Measurements from ENCODE around the gene GP9.

Gene GP9

DNA sequence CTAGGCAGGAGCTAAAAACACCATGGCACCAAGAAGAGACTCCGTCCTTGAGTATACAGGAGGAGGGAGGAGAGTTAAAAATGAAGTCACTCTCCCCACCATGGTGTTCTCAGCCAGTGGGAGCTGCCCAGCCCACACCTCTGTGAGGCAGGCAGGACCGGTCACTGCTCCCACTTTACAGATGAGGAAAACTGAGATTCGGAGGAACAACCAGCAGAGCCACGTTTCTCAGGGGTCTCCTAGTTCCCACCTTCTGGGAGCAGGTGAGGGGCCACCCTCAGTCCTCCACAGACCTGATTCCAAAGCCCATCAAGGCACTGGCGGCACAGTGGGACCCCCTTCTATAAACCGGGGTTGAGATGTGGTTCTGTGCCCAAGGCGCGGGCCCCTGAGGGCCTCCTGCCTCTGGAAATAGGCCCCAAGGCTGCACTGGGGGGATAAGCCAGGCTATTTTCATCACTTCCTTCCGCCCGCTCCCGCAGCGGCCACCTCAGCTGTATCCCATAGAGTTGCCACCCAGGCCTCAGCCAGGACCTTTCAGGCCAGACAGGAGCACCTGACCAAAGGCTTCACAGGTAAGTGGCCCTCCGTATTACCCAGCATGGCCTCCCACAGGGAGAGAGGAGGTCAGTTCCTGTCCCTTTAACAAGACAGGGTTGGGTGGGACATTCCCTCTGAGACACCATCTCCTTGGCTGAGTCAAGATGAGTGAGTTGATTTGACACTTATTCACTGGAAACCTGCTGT is at the start of gene GP9:
GP9 (plus strand) TSS at position 504 of the 747 bp plus-strand sequence. CDS start 961 bp downstream, outside the sequence.
- no peak for DNase-seq

DNA sequence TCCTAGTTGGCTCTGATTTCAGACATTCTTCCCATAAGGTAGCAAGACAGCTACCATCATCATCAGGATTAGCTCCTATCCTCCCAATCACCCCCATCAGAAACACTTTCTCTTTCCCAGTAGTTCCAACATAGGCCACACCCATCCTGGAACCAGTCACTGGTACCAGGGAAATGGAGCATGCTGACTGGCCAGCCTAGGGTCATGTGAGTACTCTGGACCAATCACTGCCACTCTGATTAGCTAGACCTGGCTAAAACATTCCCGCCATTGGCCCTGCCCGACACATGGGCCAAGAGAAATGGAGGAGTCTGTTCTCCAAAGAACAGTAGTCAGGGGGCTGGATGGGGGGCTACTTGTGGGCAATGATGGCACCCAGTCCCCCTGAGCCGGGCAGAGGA is 47.1 kb upstream of the GP9 start:
- peak; percentile 44 for DNase-seq

DNA sequence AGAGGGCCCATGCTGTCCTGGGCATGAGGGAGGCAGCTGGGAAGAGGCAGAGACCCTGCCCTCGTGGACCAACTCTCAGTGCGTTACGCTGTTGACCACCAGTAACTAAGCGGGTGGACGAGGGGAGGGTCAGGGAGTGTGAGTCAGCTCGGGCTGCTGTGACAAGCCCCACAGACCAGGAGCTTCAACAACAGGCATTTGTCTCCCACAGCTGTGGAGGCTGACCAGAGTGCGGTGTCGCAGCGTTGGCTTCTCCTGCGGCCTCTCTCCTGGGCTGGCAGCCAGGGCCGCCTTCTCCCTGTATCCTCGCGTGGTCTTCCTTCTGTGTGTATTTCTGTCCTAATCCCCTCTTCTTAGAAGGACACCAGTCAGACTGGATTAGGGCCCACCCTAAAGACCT is 46.4 kb upstream of the GP9 start:
- no peak for DNase-seq

DNA sequence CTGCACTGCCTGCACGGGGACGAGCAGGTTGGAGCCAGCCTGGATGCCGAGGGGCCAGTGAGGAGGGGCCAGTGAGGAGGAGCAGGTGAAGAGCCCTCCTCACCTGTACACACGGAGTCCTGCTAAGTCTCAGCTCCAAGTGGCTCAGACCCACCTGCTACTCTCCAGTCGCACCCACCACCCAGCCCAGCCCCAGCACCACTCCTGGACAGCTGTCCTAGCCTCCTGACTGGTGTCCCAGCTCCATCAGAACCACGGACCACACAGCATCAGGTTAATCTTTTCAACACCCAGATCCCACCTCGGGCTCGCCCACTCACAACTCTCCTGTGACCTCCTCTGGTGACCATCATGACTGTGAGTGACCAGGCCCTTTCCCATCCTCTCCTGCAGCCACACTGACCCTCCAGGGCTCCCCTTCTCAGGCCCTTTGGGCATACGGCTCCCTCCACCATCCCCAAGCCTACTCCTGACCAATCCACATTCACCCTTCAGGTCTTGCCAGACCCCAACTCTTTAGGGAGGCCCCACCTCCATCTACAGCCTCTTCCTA is 45.7 kb upstream of the GP9 start:
- DNase-seq: no peak

DNA sequence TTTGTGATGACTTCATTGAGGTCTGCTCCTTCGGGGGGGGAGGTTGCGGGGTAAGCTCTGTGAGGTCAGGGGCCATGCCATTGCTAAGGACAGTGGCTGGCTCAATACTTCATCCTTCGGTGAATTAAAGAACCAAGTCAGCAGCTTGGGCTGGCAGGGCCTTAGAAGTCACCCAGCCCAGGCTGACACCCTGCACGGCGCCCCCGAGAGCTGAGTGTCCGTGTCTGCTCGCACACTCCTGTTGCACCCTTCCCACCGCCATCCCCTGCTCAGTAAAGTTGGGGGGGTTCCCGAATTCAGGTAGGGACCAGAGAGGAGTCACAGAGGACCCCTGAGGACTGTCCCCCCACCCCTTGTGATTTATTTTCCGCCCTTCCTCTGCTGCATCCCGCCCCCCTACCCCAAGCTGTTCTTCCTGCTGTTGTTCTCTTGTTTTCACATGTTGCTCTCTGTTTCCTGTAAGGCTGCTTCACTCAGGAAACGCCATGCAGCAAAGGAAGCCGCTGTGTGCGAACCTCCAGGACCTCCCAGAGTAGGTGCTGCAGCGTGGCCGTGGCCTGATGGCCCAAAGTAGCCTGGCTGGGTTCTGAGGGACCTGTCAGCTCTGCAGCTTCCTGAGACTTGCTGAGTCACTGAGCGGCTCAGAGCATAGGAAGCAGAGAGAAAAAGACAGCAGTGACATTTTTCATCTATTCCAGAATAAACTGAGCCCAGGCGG is 45.0 kb upstream of the GP9 start:
- no peak for DNase-seq

DNA sequence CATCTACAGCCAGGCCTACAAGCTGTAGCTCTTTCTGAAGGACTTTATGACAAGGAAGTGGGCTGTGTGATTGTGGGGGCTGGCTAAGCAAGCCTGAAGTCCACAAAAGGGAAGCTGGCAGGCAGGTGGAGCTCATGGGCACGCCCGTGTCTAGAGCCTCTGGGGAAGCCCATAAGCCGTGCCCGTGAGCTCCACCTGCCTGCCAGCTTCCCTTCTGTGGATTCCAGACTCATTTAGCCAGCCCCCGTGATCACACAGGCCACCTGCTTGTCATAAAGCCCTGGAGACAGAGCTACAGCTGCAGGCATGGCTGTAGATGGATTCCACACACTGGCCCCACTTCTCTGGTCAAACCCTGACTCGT is 44.2 kb upstream of the GP9 start:
- peak; percentile 26 for DNase-seq

DNA sequence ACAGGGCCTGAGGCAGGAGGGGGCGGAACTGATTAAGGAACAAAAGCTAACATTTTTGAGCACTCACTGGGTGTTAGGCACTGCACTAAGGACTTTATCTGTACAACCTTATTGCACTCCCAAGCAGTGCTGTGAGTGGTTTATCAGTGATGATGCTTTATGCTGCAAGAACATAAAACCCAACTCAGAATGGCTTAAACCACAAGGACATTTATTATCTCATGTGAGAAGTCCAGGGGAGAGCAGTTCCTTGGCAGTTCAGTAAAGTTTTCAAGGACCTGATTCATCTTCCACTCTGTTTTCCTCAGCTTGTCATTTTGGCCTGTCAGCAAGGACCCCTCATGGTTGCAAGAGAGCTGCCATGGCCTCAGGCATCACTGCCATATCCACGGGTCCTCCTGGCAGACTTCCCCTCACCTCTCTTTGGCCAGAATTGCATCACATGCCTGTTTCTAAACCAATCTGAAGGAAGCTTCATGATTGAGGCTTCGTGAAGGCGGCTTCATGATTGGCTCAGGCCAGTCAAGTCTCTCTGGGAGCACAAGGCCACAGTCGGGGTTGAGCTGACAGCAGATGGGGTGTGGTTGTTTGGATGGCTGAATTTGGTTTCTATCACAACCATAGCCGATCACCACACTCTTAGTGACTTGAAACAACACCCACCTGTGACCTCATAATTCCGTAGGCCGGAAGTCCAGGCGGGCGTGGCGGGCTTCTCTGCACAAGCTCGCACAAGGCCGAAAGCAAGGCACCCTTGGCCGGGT is 43.7 kb upstream of the GP9 start:
- DNase-seq: no peak

DNA sequence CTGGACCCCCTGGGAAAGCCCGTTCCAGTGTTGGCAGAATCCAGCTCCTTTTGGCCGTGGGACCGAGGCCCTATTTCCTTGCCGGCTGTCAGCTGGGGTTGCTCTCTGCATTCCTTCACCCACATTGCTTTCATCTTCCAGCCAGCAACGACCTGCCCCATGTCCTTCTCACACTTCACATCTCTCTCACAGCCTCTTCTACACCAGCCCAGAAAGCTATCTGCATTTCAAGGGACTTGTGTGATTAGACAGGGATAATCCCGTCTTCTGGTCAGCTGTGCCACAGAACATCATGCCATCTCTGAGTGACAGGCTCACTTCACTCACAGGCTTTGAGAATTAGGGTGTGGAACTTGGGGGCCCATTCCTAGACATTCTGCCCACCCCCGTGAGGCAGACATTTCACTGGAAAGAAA is 43.1 kb upstream of the GP9 start:
- no peak for DNase-seq

DNA sequence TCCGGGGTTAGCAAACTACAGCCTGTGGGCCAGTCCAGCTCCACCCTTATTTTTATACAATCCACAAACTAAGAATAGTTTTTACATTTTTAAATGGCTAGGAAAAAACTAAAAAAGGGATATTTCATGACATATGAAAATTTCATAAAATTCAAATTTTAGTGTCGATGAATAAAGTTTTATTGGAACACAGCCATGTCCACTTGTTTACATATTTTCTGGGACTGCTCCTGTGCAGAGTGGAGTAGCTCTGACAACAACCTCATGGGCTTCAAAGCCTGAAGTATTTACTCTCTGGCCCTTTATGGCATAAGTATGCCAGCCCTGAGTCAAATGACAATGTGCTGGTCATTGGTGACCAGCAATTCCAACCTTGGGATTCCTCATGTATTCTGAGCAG is 42.3 kb upstream of the GP9 start:
- DNase-seq: no peak

DNA sequence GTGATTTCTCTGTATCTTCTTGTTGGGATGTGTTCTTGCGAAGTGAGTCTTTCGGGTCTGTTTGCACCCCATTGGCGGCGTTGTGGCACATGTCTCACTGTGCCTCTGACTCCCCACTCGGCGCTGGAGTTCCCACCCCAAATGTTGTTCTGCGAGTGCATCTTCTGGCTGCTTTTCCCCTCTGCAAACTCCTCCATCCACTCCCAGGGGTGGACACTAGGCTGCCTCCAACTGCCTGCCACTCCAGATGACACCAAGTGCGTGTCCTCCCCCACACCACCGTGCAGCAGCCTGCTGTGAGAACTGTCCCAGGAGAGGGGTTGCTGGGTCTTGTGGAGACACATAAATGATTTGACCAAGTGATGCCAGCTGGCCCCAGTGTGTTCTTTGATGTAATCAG is 41.8 kb upstream of the GP9 start:
- no peak for DNase-seq

DNA sequence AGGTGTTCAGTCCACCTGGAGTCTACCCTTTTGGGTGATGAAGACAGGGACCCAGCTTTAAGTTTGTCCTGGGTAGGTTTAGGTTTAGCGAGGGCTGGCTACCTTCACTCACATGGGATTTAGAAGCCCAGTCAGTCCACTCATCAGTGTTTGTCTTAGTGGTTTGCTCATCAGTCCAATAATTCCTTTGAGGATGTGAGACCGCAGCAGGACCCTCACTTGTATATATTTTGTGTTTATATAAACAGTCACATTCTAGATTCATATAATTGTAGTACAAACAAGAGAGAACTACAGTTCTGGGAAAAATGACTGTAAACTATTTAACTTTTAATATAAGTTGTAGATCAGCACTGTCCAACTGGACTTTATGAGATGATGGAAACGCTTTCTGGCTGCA is 41.3 kb upstream of the GP9 start:
- DNase-seq: no peak

DNA sequence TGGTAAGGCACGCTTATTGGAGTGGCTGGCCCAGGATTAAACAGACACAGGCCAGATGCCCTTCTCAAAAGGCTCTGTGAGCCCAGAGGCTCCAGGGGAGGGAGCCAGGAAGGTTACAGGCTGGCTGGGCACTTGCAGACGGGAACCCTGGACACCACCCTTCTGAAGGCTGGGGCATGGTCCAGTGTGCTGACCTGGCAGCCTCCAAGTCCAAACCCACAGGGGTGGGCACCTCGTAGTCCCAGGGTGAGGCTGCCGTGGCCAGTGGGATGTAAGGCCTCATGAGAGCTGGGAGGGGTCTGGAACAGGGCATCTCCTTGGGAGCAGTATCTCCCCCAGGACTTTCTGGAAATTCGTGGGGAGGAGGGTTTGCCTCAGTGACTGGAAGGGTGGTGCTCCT is 39.9 kb upstream of the GP9 start:
- no peak for DNase-seq

DNA sequence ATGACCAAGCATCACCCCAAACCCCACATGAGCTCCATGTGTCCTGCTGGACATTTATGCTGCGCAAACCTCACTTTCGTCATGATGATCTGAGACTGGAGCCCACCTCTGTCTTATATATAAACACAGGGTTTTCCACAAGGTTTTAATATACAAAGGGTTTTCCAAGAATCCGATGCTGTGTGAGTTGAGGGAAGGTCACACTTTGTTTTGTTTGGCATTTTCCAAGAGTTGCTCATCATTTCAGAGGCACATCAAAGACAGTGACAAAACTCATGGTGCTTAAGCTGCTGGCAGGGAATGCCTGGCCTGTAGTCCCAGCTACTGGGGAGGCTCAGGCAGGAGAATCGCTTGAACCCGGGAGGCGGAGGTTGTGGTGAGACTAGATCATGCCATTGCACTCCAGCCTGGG is 39.4 kb upstream of the GP9 start:
- no peak for DNase-seq

DNA sequence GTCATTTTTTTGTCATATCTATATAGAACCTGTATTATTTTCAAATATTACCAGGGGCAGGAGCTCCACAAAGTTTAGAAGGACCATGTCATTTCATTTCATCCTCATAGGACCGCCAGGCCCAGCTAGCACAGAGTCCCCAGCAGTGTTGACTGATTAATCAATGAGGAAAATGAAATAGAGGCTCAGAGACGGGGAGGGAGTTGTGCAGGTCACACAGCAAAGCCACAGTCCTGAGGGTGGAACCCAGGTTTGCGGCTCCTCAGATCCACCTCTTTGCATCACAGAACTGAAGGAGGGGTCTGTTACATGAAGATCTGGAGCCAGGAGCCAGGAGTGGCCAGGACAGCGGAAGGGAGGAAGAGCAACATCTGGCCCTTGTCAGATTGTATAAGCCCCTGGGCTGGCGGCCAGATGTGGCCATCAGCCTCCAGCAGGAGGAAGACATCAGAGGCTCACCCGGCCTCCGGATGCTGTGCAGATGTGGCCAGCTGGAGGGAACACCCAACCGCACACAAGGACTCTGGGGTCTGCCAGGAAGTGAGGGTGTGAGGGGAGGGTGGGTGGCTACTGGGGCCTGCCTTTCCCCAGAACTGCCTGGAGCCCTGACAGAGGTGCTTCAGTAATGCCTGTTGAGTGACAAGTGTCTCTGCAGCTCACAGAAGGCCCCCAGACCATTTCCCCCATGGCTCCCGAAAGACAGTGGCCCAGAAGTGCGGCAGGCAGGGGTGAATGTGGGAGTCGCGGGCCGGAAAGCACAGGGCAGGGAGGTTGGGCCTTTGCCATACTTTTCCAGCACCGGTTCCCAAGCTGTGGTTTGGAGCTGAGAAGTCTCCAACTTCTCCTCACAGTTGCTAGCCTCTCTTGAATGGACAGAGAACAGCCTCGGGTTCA is 38.2 kb upstream of the GP9 start:
- no peak for DNase-seq

DNA sequence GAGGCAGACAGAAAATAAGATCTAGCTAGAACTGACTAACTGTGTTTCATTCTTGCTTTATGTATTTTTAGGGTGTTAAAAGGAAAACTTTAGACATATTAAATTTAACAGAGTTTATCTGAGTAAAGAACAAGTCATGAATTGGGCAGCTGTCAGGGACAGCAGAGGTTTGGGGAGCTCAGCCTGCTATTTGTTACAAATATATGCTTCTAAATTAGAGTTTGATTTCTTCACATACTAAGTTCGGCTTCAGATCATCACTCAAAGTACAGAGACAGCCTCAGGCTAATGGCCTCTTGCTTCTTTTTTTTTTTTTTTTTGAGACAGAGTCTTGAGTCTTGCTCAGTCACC is 37.6 kb upstream of the GP9 start:
- DNase-seq: no peak

DNA sequence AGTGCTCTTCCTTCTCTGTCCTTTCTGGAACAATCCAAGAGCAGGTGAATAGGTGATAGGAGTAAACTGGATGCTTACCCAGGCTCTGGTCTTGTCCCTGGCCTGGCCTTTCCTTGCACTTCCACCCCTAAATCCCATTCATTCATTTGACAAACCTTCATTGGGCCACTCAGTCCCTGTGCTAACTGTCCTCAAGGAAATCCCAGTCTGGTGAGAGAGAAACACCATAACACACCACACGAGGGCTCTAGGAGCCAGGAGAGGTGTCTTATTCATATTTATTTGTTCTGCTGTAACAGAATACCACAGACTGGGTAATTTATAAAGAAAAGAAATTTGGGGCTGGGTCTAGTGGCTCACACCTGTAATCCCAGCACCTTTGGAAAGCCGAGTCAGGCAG is 36.7 kb upstream of the GP9 start:
- no peak for DNase-seq

DNA sequence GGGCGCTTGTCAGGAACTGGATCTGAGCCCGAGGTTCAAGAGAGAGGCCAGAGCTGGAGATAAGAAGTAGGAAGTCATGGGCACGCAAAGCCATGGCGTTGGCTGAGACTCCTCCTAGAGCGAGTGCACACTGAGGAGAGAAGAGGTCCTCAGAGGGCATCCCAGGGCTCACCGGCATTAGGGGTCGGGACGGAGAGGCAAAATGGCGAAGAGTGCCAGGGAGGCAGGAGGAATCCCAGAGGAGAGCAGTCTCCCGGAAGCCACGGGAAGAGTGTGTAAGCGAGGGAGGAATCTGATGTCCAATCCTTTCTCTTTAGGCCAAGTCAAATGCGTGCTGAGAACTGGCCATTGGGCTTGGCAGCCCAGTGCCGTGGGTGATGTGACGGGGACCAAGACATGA is 35.5 kb upstream of the GP9 start:
- DNase-seq: no peak

DNA sequence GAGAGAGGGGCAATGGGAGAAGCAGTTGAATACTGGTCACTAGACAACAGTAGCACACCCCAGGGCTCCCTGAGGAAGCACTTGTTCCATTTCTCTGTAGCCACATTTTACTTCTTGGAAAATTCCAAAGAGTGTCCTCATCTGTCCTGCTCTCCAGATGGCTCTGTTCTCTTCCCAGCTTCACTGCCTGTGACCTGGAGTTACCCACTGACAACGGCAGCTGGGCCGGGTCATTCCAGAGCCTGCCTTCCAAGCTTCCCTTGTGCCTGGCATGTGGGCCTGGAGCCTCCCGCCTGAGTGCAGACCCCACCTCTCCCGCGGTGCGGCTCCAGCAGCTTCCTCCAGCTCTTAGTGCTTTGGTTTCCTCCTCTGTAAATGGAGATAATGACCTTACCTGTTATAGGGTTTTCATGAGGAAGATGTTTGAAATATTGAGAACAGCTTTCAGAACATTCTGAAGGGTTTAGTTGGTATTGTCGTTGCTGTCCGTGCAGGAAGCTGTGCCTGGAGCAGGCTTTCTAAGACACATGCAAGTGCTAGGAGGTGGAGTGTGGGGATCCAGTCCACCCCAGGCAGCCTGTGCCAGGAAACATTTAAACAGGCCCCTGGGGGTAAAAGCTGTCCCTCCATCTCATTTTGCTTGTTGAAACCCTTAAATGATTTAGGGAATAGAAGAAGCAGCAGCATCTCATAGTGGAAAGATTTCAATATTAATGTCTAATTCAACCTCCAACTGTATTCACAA is 34.7 kb upstream of the GP9 start:
- DNase-seq: no peak

DNA sequence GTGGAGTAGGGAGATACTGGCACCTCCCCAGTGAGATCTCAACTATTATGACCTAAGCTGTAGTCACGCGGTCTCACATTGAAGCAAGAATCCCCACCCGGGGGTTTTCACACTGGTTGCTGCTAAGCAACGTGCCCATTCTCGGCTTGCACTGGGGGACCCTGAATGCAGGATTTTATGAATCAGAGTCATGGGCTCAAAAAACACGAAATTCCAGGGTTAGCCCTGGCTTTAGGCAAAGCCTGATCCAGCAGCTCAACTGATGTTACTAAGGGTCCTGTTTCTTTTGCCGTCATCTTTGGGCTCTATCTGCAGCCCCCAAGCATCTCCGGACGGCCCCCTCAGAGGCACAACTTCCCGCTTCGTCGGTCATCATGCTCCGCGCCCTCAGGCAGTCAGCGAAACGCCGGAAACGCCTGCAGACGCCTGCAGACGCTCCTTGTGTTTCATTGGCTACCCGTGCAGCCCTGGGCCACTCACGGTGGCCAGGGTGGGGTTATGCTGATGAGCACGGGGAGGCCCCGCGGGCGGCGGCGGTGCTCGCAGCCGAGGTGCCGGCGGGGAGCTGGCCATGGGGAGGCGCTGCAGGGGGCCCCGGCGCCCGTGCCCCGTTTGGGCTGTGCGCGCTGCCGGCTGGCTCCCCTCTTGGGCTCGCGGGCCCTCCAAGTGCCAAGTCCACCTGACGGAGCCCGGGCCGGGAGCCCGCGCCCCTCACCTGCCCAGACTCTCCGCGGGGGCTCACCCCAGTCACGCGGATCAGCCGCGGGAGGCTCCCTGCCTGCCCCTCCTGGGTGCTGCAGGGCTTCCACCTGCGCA is 33.6 kb upstream of the GP9 start:
- DNase-seq: peak; percentile 92

DNA sequence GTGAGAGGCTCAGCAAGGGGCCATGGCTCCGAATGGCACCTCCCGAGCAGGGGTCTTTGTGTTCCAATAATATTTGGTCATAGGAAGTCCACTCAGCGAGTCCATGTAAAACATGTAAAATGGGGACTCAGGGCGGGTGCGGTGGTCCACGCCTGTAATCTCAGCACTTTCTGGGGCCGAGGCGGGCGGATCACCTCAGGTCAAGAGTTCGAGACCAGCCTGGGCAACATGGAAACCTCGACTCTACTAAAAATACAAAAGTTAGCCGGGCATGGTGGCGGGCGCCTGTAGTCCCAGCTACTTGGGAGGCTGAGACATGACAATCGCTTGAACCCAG is 33.1 kb upstream of the GP9 start:
- DNase-seq: no peak

DNA sequence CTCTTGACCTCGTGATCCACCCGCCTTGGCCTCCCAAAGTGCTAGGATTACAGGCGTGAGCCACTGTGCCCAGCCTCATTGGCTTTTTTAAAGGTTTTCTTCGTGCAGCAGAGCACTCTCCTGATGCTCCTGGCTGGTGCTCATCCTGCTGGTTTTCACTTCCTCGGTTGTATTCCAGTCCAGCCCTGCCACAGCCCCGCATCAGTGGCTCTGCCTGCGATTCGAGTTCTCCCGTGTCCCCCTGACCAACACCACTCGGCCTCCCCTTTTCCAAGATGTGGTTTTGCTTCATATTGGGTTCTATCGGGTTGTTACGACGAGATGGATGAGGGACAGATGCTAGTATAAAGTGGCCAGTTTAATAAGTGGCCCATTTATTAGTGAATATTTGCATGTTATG is 31.7 kb upstream of the GP9 start:
- DNase-seq: no peak
